SKM-1 (cell line): ENCODE data around the gene EEF1AKMT1.

ENCODE experiments used
- DNase-seq: peaks from one replicate; lab custom pipeline; 2025; ENCODE audit not compliant: unreplicated experiment; lab: John Stamatoyannopoulos, UW

The EEF1AKMT1 gene

GRCh38 chr13:20719783-20720182 is 54.0 kb downstream of the EEF1AKMT1 start:
- no peak for DNase-seq

GRCh38 chr13:20718958-20719566 is 54.7 kb downstream of the EEF1AKMT1 start:
- DNase-seq: no peak

- DNase-seq: no peak
Observed at GRCh38 chr13:20717581-20718542, 55.9 kb downstream of the EEF1AKMT1 start.

- DNase-seq: no peak
Observed at GRCh38 chr13:20716951-20717350, 56.8 kb downstream of the EEF1AKMT1 start.

GRCh38 chr13:20715330-20715712 is 58.4 kb downstream of the EEF1AKMT1 start:
- no peak for DNase-seq

GRCh38 chr13:20714563-20715329 is 59.0 kb downstream of the EEF1AKMT1 start:
- DNase-seq: no peak

GRCh38 chr13:20714161-20714560 is 59.6 kb downstream of the EEF1AKMT1 start:
- no peak for DNase-seq

GRCh38 chr13:20713751-20714150 is 60.0 kb downstream of the EEF1AKMT1 start:
- no peak for DNase-seq

GRCh38 chr13:20713014-20713376 is 60.8 kb downstream of the EEF1AKMT1 start:
- no peak for DNase-seq

GRCh38 chr13:20711301-20712044 is 62.3 kb downstream of the EEF1AKMT1 start:
- DNase-seq: no peak

GRCh38 chr13:20709782-20710181 is 64.0 kb downstream of the EEF1AKMT1 start:
- DNase-seq: no peak

GRCh38 chr13:20709369-20709768 is 64.4 kb downstream of the EEF1AKMT1 start:
- DNase-seq: no peak

- DNase-seq: no peak
Observed at GRCh38 chr13:20708216-20708615, 65.5 kb downstream of the EEF1AKMT1 start.

GRCh38 chr13:20706661-20707060 is 67.1 kb downstream of the EEF1AKMT1 start:
- no peak for DNase-seq

GRCh38 chr13:20704459-20705069 is 69.2 kb downstream of the EEF1AKMT1 start:
- DNase-seq: no peak

GRCh38 chr13:20703780-20704458 is 69.8 kb downstream of the EEF1AKMT1 start:
- DNase-seq: peak; percentile 42

- no peak for DNase-seq
Observed at GRCh38 chr13:20702915-20703779, 70.6 kb downstream of the EEF1AKMT1 start, which contains the start of gene IL17D. Gene IL17D (plus strand): TSS chr13:20703699. CDS start chr13:20704002, 303 bp downstream.

GRCh38 chr13:20702530-20702914 is 71.2 kb downstream of the EEF1AKMT1 start:
- DNase-seq: no peak

GRCh38 chr13:20701461-20701860 is 72.3 kb downstream of the EEF1AKMT1 start:
- DNase-seq: no peak
